Testis (tissue), 2 donors: ENCODE measurements around the gene COL23A1.

ENCODE experiments used
- POLR2A ChIP-seq: fragments of 450-650 bp; IDR thresholded peaks from one replicate; pipeline ENCODE4 v1.6.1; 2017; ENCODE audit warnings: antibody characterized with exemption, mild to moderate bottlenecking, moderate library complexity
- TF ChIP-seq, protein P1 (sequence below), 3 experiments: fragments of 450-650 bp in 2 of 3; fragments of 200-600 bp in 1 of 3; sonication (generic) in 1 of 3; IDR thresholded peaks; one replicate each; pipeline ENCODE4 v1.5.1; 2016 to 2019; ENCODE audit warnings: antibody characterized with exemption in 3 of 3, mild to moderate bottlenecking in 2 of 3, moderate library complexity in 1 of 3

DNA sequence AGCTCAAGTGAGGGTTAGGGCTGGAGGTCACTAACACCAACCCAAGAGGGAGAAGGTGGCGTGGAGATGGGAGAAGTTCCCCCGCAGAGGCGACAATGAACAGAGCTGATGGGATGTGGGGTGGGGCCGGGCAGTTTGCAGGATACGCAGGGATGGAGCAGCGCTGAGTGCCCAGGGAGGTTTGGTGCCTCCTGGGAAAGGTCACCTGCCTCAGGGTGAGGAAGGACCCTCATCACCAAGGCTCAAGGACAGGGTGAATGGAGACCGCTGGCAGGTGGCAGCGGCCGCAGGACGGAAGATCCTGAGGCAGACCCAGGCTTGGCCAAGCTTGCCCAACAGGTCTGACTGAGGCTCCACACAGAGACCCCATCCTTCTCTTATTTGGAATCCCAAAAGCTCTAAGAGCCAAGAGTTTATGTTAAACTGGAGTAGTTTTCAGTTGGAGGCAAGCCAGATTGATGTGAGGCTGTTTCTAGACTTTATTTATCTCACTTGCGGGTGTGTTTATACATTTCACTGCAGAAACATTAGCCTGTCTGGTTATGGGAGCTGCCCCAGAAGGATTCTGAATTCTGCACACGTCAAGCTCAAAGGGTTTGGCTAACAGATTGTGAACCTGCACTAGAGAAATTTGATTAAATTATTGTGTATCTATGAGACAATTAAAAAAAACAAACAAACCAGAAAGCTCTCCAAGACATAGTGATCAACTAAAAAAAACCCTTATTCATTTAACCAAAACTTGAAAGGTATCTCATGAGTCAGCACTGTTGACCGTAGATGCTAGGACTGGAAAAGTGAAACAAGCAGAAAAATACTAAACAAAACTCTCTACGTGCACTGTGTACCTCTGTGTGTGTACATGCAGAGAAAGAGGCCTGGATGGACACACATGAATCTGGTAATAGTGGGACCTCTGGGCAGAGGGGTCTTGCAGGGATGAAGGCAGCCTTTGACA lies 211.4 kb downstream of the COL23A1 start:
- TF ChIP-seq POLR2A = no peak
- TF ChIP-seq, protein P1, sequence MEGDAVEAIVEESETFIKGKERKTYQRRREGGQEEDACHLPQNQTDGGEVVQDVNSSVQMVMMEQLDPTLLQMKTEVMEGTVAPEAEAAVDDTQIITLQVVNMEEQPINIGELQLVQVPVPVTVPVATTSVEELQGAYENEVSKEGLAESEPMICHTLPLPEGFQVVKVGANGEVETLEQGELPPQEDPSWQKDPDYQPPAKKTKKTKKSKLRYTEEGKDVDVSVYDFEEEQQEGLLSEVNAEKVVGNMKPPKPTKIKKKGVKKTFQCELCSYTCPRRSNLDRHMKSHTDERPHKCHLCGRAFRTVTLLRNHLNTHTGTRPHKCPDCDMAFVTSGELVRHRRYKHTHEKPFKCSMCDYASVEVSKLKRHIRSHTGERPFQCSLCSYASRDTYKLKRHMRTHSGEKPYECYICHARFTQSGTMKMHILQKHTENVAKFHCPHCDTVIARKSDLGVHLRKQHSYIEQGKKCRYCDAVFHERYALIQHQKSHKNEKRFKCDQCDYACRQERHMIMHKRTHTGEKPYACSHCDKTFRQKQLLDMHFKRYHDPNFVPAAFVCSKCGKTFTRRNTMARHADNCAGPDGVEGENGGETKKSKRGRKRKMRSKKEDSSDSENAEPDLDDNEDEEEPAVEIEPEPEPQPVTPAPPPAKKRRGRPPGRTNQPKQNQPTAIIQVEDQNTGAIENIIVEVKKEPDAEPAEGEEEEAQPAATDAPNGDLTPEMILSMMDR (IDR thresholded peaks at IDR 0.05) = no peak
